HG03521 (cell line): ENCODE data around the gene SUOX.
"Not testable (repeated sequence)": the region's sequence is repeated elsewhere in the genome, so short reads cannot be mapped to it uniquely, and the experiment has no call there.

Experiments
- ATAC-seq: cut with Tn5 transposase; IDR thresholded peaks from one replicate; pipeline ENCODE4 v1.9.1; 2021; ENCODE audit warnings: mild to moderate bottlenecking, moderate library complexity; ENCODE audit not compliant: unreplicated experiment

Gene SUOX

GRCh38 chr12:55996715-55997534 lies at the start of gene SUOX:
TSS of gene SUOX (plus strand) at chr12:55997276. CDS start at chr12:56002222, 4,946 bp downstream.
- peak; percentile 99 for ATAC-seq

- ATAC-seq: no peak
These were observed 41.7 kb upstream of the SUOX start for GRCh38 chr12:55955344-55955743.

- no peak for ATAC-seq
These were observed 41.1 kb upstream of the SUOX start for GRCh38 chr12:55955800-55956508.

- ATAC-seq: no peak
These were observed 39.8 kb upstream of the SUOX start for GRCh38 chr12:55957106-55957859.

DNA sequence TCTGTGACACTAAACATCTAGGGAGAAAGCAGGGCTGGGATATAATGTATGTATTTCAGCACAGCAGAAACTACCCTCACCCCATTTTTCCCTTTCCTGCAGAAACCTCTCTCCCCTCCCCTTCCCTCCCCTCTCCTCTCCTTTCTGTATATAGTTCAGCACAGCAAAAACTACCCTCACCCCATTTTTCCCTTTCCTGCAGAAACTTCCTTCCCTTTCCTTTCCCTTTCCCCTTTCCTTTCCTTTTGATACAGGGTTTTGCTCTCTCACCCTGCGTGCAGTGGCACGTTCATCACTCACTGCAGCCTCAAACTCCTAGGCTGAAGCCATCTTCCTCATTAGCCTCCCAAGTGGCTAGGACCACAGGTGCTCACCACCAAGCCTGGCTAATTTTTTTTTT lies 33.3 kb upstream of the SUOX start:
- no peak for ATAC-seq

GRCh38 chr12:55965240-55965639 lies 31.8 kb upstream of the SUOX start:
- ATAC-seq: no peak

DNA sequence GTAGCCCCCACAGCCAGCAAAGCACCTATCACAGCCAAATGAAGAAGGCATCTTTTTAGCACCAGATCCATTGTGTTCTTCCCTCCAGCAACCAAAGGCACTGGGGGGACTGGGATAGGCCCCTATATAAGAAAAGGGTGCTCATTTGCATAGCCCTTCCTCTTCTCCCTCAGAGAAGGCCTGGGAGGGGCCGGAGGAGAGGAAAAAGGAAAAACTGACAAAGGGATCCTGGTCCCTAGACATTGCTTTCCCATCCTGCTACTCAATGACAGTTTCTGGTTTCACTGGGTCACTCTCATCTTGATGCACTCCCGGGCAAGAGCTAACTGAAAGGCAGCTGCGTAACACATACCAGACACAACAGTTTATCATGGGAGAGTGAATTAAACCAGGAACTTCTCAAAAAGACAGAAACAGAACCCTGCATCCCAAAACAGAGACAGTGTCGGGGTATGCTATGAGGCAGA lies 31.1 kb upstream of the SUOX start, which contains the start of gene PMEL:
Gene PMEL (minus strand): TSS at position 102 of the 467 bp plus-strand sequence. CDS start 31 bp downstream, at position 71.
- no peak for ATAC-seq

DNA sequence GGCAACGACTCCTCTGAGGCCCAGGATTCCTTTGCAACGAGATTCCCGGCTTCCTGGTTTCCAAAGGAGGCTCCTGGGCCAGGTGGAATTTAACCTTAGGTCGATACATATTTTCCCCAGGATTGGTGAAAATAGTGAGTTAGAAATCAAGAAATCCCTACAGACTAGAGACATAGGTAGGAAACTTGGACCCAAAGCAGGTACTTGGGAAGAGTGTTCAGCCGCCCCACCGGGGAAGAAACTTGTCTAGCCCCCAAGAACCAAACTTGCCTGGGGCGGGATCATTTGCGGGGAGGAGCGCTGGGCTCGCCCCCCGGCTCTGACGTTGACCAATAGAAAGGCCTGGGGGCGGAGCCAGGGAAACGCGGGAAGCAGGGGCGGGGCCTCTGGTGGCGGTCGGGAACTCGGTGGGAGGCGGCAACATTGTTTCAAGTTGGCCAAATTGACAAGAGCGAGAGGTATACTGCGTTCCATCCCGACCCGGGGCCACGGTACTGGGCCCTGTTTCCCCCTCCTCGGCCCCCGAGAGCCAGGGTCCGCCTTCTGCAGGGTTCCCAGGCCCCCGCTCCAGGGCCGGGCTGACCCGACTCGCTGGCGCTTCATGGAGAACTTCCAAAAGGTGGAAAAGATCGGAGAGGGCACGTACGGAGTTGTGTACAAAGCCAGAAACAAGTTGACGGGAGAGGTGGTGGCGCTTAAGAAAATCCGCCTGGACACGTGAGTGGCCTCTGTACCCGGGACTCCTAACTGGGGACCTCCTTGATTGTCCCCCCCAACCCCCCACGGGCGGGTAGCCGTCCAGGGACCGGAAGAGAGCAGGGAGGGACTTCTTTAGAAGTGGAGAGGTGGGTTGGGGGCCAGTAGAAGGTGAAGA lies 30.4 kb upstream of the SUOX start, which contains the start of gene CDK2:
Gene CDK2 (plus strand): TSS at position 423 of the 874 bp plus-strand sequence. CDS start 179 bp downstream, at position 602.
- ATAC-seq: peak; percentile 91

DNA sequence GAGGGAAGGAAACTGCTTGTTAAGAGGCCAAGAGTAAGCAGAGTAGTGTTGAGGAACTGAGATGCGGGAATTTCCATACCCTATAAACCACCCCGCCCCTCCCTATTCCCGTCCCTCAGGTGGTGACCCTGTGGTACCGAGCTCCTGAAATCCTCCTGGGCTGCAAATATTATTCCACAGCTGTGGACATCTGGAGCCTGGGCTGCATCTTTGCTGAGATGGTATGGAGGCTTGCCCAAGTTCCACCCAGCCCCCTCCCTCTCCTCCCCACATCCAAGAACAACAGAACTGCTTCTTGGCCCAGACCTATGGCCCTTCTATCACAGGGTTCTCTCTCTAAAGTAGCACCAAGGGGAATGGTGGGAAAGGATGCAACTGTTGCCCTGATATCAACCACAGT lies 27.7 kb upstream of the SUOX start:
- ATAC-seq: no peak

DNA sequence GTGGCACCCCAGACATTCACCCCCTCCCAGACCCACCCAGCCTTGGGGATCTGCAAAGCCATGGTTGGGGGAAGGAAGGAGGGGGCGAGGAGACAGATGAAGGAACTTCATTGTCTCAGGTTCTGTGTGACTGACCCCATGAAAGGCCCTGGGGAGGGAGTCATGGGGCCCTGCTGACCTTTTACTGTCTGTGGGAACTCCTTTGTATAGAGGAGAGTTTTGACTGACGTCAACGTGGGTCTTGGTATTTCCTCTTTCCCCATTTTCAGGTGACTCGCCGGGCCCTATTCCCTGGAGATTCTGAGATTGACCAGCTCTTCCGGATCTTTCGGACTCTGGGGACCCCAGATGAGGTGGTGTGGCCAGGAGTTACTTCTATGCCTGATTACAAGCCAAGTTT lies 26.3 kb upstream of the SUOX start:
- no peak for ATAC-seq

GRCh38 chr12:55972042-55972441 lies 25.0 kb upstream of the SUOX start:
- ATAC-seq: no peak

GRCh38 chr12:55972456-55972855 lies 24.6 kb upstream of the SUOX start:
- ATAC-seq: no peak

DNA sequence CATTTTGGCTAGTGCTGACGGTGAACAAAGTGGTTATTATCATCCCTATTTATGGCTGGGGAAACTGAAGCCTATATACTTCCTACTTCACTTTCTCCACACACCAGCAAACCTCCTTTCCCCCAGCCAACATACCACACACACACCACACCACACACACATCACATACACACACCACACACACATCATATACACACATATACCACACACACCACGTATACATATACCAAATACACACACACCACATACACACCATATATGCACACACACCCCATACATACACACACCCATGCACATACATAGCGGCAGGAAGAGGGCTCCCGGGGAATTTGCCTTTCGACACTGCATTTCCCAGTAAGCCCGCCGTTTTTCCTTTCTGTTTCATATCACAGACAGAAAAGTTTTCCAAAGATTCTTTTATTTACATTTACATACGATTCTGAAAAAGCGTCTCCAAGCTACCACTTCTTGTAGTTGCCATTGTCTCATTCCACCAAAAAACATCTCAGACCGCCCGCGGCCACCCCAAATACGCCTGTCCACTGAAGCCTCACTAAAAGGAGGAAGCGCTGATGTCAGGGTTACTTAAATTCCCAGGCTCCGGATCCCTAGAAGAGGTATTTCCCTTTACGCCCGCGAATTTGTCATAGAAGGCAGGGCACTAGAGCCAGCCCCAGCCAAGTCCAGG lies 24.0 kb upstream of the SUOX start:
- no peak for ATAC-seq

DNA sequence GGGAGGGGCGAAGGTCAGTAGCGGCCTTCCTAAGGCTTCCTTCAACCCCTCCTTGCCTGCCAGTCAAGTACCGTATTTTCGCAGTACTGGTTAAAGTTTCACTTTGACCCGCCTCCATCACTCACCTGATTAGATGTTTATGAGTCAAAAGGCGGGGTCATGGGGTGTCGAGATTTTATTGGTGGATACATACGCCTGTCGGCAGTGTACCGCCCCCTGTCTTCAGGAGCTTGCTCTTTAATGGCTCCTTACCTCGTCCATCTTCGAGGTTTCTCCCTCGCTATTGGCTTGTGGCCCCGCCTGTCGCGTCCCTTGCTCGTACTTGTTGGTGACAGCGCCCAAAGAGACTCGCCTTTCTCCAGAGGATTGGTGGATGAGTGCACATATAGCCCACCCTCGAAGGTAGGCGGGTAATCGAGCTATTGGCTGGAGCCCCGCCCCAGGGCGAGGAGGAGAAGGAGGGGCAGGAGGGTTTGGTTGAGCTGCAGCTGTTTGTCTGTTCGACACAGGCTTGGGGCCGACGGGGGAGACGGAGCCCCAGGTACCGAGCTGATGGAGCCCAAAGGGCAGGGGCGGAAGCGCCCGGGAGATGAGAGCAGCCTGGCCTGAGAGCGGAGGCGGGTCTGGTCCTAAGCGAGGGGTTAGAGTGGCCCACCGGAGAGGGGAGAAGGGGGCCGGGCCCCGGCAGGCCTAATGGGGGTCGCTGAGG lies 23.3 kb upstream of the SUOX start, which contains the start of gene RAB5B:
Gene RAB5B (plus strand): TSS at position 480 of the 709 bp plus-strand sequence. CDS start 12,883 bp downstream, outside the sequence.
- ATAC-seq: peak; percentile 89

DNA sequence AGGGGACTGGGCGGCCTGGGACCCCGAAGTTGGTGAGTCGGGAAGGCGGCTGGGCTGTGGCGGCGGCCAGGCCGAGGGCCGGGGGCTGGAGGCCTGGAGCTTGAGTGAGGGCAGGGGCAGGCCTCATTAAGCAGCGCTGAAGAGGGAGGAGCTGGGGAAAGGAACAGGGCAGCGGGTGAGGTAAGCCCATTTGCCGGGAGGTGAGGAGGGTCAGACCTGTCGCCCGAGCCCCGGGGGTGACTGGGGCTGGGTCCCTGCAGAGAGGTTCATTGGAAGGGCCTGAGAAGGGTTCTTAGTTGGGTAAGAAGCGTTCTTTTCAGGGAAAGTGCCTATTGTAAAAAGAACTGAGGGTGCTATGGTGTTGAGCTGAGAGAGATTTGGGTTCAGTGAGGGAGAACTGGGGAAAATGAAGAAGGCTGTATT lies 22.8 kb upstream of the SUOX start:
- ATAC-seq: peak; percentile 1

DNA sequence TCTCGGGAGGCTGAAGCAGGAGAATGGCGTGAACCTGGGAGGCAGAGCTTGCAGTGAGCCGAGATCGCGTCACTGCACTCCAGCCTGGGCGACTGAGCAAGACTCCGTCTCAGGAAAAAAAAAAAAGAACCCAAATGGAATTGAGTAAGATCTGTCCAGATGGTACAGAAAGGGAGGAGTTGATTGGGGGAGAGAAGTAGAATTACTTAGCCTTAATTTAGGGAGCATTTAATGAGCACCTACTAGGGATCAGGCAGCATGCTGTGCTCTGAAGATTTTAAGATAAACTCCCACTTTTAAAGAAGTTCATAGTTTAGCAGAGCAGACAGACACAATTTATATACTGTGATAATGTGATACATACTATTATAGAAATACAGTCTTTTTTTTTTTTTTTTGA lies 18.7 kb upstream of the SUOX start:
- ATAC-seq: no peak

GRCh38 chr12:55979069-55979468 lies 18.0 kb upstream of the SUOX start:
- ATAC-seq: no peak

DNA sequence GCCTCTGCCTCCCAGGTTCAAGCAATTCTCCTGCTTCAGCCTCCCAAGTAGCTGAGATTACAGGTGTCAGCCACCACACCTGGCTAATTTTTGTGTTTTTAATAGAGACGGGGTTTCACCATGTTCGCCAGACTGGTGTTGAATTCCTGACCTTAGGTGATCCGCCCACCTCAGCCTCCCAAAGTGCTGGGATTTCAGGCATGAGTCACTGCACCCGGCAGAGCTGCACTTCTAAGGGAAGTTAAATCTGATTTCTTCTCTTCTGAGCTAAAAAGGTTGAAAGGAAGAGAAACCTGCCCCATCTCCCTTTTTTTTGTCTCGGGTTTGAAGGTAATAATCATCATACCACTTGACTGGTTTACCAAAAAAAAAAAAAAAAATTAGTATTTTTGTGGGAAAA lies 15.2 kb upstream of the SUOX start:
- ATAC-seq: not testable (repeated sequence)
